Activated CD4-positive, CD25-positive, alpha-beta regulatory T cell treated with anti-CD3 and anti-CD28 coated beads, Interleukin-2, amount 50 U/mL, for 16 hours (primary cell): ENCODE data around the gene CTSH.

Experiments
- DNase-seq: peaks from one replicate; pipeline ENCODE4 v3.0.0-alpha.2; 2020; ENCODE audit warnings: low read depth, low spot score

CTSH gene

DNA sequence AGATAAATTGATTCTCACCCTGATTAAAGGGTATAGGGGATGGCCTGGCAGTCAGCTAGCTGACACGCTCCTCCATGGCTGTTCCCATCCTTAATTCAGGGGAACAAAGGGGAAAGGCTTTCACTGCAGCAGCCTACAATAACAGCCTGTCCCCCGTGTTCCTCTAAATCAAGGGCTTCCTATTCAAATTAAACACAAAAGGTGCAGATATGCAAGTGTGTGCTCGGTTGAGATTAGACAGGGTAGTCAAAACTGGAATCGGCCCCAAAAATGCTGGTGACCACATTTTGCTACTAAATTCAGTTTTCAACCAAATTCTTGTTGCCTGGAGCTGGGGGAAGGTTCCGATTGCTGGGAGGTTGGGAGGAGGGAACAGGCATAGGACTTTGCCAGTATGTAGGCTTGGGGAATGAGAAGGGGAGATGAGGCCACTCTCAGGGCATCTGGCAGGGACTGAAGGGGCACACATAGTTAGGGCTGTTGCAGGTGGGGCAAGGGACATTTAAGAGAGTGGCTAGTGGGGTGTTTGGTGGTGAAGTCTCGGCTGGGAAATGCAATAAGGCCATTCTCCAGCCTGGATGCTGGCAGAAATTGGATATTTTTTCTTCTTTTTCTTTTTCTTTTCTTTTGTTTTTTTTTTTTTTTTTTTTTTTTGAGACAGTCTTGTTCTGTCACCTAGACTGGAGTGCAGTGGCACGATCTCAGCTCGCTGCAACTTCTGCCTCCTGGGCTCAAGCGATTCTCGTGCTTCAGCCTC, 32.9 kb upstream of the CTSH start:
- no peak for DNase-seq

GRCh38 chr15:78977091-78977571, 32.3 kb upstream of the CTSH start:
- DNase-seq = no peak

GRCh38 chr15:78976691-78977090, 31.8 kb upstream of the CTSH start:
- DNase-seq = no peak

- DNase-seq = no peak
Observed at GRCh38 chr15:78974272-78974918, 29.5 kb upstream of the CTSH start.

GRCh38 chr15:78969687-78970349, 25.0 kb upstream of the CTSH start:
- DNase-seq = no peak

GRCh38 chr15:78968539-78969271, 23.9 kb upstream of the CTSH start:
- DNase-seq = no peak

- DNase-seq = no peak
Observed at GRCh38 chr15:78968114-78968513, 23.3 kb upstream of the CTSH start.

GRCh38 chr15:78960308-78960707, 15.5 kb upstream of the CTSH start:
- DNase-seq = no peak

DNA sequence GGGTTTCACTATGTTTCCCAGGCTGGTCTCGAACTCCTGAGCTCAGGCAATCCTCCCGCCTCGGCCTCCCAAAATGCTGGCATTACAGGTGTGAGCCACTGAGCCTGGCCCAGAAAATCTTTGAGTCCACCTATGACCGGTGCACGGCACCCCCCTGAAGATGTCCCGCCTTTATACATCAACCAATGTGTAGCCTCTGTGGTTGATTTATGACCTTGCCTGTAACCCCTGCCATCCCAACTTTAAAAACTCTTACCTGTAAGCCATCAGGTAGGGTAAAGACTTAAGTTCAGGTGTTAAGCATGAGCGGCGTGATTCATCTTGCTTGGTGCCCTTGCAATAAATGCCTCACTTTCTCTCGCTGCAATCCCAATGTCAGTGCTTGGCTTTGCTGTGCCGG, 14.5 kb upstream of the CTSH start:
- DNase-seq = no peak

GRCh38 chr15:78957416-78958093, 12.7 kb upstream of the CTSH start:
- DNase-seq = no peak

DNA sequence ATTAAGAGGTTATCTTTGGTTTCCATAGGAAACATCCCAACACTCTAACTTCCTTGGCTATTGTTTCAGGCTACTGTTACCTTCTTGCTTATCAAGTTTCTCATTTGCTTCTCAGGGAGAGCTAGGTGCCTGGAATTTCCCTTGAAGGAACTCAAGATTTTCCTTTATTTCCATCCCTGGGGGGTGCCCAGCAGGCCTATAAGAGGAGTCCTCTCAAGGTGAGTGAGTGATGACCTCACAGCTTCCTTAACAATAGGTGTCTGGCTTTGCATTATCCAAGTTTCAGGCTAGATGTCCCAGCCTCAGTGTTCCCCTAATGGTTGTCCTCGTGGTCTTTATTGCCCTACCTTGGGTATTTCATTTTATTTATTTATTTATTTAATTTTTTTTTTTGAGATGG, 12.1 kb upstream of the CTSH start:
- no peak for DNase-seq

DNA sequence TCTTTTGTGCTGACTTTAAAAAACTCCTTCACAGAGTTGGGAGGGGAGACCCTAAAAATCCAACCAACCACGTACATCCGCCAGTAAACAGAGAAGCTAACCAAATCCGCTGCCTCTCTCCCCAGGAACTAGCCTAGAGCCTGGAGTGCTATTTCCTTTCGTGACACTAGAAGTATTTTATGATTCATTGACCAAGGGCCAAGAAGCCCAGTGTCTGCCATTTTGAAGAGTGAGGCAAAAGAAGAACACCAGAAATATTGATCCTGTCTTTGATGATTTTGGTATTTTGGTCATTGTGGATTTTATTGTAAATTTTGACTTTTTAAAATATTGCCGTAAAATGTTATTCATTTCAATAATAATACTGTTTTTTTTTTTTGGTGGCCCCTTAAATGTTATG, 10.5 kb upstream of the CTSH start:
- no peak for DNase-seq

GRCh38 chr15:78951841-78952238, 7.0 kb upstream of the CTSH start:
- no peak for DNase-seq

DNA sequence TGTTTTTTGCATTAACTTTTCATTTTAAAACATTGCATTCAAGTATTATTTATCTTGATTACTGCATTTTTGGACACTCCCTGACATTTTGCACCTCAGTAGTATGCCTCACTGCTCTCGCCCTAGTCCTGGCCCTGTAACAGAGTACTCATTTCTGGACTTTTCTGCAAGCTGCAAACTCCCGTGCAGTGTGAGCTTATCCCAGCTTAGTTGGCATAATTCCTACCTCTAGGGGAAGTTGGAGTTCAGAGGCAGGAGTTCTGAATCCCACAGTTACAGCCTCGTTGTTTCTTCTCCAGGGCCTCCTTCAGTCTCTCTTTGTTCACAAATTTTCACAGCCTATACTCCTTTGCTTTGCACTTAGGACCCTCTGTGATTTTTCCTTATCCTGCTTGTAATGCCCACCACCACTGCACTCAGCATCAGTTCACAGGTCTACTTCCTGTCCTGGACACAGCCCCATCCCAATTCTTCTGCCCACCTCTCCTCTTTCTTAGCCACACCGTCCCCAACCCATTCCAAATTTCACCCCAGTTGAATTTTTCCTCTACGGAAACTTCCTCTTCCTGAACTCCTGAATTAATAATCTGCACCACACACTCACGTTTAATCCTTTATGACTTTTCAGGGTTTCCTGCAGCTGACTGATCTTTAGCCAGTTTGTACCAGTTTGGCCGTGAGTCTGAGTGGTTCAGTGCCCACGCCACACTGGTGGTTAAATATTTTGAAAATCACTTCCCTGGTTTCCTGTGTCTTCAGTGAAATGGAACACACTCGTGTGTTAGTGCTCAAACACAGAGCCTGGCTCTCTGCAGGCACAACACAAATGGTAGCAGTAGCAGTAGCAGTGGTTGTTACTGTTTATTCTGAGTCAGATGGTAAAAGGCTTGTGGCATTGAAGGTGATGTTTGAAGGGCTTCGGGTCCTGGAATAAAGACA, 6.3 kb upstream of the CTSH start:
- no peak for DNase-seq

GRCh38 chr15:78950343-78950742, 5.5 kb upstream of the CTSH start:
- DNase-seq = no peak

GRCh38 chr15:78949461-78949860, 4.6 kb upstream of the CTSH start:
- no peak for DNase-seq

DNA sequence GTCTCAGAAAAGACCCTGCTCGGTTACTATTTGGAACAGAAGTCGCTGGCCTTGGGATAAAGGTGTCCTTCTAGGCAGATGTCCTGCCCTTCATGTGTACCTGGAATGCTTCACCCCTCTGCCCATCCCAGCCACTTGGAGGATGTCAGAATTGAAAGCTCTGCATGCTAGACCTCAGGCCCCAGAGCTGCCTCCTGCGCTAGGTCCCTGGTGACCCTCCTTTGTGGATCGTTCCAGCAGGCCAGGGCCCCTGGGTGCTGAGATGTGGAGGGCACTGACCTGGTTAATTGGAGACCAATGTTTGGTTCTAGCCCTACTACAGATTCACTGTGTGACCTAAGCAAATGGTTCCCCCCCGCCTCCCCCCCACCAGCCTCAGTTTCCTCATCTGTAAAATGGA, 2.7 kb upstream of the CTSH start:
- no peak for DNase-seq

DNA sequence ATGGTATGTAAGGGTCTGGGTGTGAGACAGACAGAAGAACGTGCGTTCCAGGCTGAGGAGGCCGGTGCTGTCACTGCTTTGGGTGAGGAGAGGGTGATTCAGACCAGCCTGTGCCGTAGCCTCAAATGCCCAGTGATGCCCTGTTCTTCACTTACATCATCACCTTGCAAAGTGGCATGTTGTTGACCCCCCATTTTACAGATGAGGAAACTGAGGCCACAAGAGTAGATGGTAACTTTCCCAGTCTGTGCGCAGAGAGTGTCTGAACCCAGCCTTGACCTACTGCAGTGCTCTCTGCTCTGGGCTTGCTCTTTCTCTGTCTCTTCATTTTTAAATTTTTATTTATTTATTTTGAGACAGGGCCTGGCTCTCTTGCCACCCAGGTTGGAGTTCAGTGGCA, 1.6 kb upstream of the CTSH start:
- no peak for DNase-seq

- no peak for DNase-seq
Observed at GRCh38 chr15:78944202-78944625, 632 bp downstream of the CTSH start.

DNA sequence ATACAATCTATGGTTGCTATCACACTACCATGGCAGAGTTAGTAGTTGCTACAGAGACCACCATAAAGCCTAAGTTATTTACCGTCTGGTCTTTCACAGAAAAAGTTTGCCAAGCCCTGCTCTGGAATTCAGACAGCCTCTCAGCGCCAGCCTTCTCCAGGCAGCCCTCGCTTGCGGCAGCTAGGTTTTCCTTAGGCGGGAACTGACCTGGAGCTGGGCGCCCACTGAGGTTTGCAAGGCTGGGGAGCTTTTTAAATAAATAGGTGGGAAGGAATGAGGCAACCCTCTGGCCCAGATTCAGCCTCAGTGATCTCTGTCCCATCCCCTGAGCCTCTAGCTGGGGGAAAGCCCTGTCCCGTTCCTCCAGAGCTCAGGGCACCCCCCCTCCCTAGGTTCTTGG, 1.2 kb downstream of the CTSH start:
- DNase-seq = no peak
